GM12873 (cell line): Measurements from ENCODE around the gene IGF2BP1.

Experiments used
- CTCF ChIP-seq: IDR thresholded peaks from 2 replicates; pipeline ENCODE4 v1.5.1; 2012; ENCODE audit warnings: low read depth, mild to moderate bottlenecking, moderate library complexity, low read length, control low read depth; ENCODE audit not compliant: insufficient read depth; ENCODE audit errors: missing control alignments

The IGF2BP1 gene

DNA sequence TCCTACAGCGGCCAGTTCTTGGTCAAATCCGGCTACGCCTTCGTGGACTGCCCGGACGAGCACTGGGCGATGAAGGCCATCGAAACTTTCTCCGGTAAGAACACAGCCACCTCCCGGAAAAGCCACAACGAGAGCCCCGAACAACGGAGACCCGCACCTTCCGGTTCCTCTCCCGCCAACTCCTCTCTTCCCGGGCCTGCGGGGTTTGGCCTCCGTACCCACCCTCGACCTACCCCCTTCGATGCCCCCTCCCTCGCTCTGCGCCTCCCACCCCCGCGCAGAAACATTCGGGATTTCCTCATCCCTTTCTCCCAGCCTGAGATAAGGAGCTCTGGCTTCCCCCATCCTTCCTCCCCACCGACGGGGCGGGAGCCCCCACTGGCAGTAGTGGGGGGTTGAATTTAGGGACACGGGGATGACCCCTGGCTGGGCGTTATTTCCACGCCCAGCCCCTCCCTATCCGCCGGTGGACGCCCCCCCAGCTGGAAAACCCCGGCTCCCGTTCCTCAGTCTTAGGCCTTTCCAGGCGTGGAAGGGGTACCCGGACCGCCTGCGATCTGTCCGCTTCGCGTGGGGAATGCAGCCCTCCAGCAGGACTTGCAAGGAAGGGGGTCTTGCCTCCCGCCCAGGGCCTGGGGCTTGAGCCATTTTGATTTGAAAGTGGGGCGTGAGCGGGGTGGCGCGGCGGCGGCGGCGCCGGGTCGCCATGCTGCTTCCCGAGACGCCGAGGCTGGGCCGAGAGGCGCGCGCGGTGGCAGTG, 822 bp downstream of the IGF2BP1 start:
- TF ChIP-seq CTCF = no peak

GRCh38 chr17:48998587-48999440, 1.6 kb downstream of the IGF2BP1 start:
- TF ChIP-seq CTCF = no peak

GRCh38 chr17:49000943-49001342, 3.8 kb downstream of the IGF2BP1 start:
- no peak for TF ChIP-seq CTCF

GRCh38 chr17:49001671-49002070, 4.5 kb downstream of the IGF2BP1 start:
- no peak for TF ChIP-seq CTCF

GRCh38 chr17:49002331-49002730, 5.1 kb downstream of the IGF2BP1 start:
- no peak for TF ChIP-seq CTCF

DNA sequence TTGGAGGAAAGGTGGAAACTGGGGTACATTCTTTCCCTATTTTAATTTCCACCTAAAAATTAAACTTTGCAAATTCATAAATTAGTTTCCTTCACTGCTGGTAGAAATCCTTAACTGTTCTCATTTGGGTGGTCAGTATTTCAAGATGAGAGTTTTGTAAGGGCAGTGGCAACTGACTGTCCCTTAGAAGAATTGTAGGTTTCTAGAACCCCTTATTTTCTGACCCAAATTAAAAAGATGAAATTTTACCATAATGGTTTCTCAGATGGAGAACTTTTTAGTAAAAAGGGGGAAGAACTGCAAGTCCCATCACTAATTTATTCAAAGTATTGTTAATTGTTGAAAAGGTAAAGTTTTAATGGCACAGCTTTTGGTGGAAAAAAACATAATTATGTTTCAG, 5.6 kb downstream of the IGF2BP1 start:
- no peak for TF ChIP-seq CTCF
